NB4 (cell line): Measurements from ENCODE around the gene CYSRT1.

Experiments used
- CTCF ChIP-seq: IDR thresholded peaks from one replicate; pipeline ENCODE4 v1.5.1; 2012; ENCODE audit warnings: low read depth, low read length
- MAX ChIP-seq: IDR thresholded peaks from 2 replicates; pipeline ENCODE4 v1.6.1; 2011; ENCODE audit warnings: low read depth, low read length
- POLR2A ChIP-seq: IDR thresholded peaks from 2 replicates; pipeline ENCODE4 v1.6.1; 2011; ENCODE audit warnings: mild to moderate bottlenecking; ENCODE audit not compliant: insufficient read length; ENCODE audit errors: extremely low read depth

- TF ChIP-seq MAX (no peak), POLR2A (no peak), CTCF (no peak)
These were observed 36.9 kb upstream of the CYSRT1 start for GRCh38 chr9:137188086-137188489.
